ENCODE measurements around the gene CFHR5.
"Not testable (repeated sequence)": the region's sequence is repeated elsewhere in the genome, so short reads cannot be mapped to it uniquely, and the experiment has no call there.

The CFHR5 gene

DNA sequence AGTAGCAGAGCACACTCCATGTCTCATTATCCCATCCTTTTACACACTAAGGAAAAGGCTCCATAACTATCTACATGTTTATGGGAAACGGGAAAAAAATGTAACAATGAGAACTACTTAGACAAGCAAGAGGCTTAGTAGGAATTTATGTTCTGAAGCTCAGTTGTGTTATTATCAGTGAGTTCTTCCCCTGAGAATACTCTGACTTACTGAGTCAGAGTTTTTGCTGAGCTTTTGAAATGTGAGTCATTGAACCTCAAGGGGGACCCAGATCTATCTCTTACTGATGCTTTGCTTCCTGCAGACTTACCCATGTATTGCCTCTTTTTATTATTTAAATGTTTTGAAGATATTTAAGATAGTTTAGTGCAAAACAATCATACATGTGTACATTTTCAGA lies 20.1 kb downstream of the CFHR5 start:
- H3K36me3 Mint-ChIP-seq, result no peaks in the 10 kb centered on the region
- no peak overlapping the region for H3K4me3 Mint-ChIP-seq
- H3K9me3 Mint-ChIP-seq (ENCODE audit: low read depth), result no peaks in the 10 kb centered on the region
- no peak overlapping the region for H3K27ac Mint-ChIP-seq
- peaks cover 3% of the 10 kb centered on the region for H3K27me3 Mint-ChIP-seq
- H3K4me1 Mint-ChIP-seq (ENCODE audit: low read depth), result no peaks in the 10 kb centered on the region

DNA sequence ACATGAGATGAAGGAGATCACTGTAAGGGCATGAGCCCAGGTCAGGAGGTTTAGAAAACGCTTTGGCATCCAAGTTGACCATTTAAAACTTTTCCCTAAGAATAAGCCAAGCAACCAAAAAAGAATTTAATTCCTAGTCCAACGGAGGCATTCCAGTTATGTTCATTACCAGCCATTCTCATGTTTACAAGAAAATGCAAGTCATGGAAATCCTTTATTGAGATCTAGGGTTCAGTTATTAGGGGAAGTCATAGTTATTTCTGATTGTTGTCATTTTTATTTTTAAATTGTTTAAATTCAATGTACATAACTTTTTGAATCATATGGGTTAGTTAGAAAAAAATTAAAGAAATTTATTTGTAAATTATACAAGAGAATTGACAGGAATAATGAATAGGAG lies 24.5 kb downstream of the CFHR5 start:
- Mint-ChIP-seq H3K36me3 (no peaks in the 10 kb centered on the region), H3K4me1 (ENCODE audit: low read depth) (no peaks in the 10 kb centered on the region), H3K27me3 (no peaks in the 10 kb centered on the region), H3K4me3 (no peak overlapping the region), H3K9me3 (ENCODE audit: low read depth) (no peaks in the 10 kb centered on the region), H3K27ac (no peak overlapping the region)

- Mint-ChIP-seq H3K36me3 (no peaks in the 10 kb centered on the region), H3K9me3 (ENCODE audit: low read depth) (no peaks in the 10 kb centered on the region), H3K27ac (no peak overlapping the region), H3K27me3 (no peaks in the 10 kb centered on the region), H3K4me1 (ENCODE audit: low read depth) (no peaks in the 10 kb centered on the region), H3K4me3 (no peak overlapping the region)
These were observed 25.8 kb downstream of the CFHR5 start for GRCh38 chr1:197003132-197003531.

DNA sequence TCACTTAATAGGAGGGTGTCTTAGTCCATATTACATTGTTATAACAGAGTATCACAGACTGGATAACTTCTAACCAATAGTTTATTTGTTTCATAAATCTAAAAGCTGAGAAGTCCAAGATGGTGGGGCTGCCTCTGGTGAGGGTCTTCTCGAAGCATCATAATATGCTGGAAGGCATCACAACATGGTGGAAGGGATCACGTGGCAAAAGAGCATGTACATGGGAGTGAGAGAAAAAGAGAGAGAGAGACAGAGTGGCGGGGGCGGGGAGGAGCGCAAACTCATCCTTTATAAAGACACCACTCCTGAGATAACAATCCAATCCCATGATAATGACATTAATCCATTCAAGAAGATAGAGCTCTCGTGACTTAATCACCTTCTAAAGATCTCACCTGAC lies 31.5 kb downstream of the CFHR5 start:
- no peak overlapping the region for H3K27ac Mint-ChIP-seq
- no peak overlapping the region for H3K4me3 Mint-ChIP-seq
- no peaks in the 10 kb centered on the region for H3K4me1 Mint-ChIP-seq (ENCODE audit: low read depth)
- peaks cover 4% of the 10 kb centered on the region for H3K9me3 Mint-ChIP-seq (ENCODE audit: low read depth)
- peaks cover 5% of the 10 kb centered on the region for H3K27me3 Mint-ChIP-seq
- peaks cover 4% of the 10 kb centered on the region for H3K36me3 Mint-ChIP-seq

DNA sequence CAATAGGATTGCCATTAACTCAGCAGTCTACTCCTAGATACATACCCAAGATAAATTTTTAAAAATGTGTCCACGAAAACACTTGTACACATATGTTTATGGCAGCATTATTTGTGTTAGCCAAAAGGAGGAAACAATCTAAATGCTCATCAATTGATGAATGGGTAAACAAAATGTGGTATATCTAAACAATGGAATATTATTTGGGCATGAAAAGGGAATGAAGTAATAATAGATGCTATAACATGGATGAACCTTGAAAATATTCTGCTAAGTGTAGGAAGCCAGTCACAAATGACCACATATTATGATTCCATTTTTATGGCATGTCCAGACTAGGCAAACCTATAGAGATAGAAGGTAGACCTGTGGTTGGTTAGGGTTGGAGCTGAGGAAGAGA lies 34.3 kb downstream of the CFHR5 start:
- H3K27me3 Mint-ChIP-seq, result peaks cover 5% of the 10 kb centered on the region
- peaks cover 4% of the 10 kb centered on the region for H3K36me3 Mint-ChIP-seq
- H3K4me3 Mint-ChIP-seq, result no peak overlapping the region
- H3K27ac Mint-ChIP-seq, result no peak overlapping the region
- no peaks in the 10 kb centered on the region for H3K4me1 Mint-ChIP-seq (ENCODE audit: low read depth)
- peaks cover 4% of the 10 kb centered on the region for H3K9me3 Mint-ChIP-seq (ENCODE audit: low read depth)

DNA sequence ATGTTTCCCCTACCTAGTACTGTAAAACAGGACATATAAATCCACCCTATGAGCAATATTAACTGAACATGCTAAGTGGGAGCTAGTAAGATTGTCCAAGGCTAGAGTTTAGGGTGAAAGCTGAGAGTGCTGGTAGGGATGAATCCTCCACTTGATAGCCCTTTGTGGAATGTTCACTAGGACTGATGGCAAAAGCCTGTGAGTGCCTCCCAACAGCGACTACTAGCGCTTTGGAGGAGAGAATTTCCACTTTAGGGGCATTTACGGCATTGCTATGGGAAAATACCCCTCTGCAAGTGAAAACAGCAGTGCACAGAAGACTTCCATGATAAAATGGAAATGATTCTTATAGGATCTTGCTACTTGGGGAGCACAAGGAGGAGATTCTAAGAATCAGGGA lies 35.9 kb downstream of the CFHR5 start:
- Mint-ChIP-seq H3K9me3 (ENCODE audit: low read depth) (peaks cover 4% of the 10 kb centered on the region), H3K36me3 (peaks cover 4% of the 10 kb centered on the region), H3K27me3 (peaks cover 5% of the 10 kb centered on the region), H3K4me1 (ENCODE audit: low read depth) (no peaks in the 10 kb centered on the region), H3K27ac (no peak overlapping the region), H3K4me3 (no peak overlapping the region)

DNA sequence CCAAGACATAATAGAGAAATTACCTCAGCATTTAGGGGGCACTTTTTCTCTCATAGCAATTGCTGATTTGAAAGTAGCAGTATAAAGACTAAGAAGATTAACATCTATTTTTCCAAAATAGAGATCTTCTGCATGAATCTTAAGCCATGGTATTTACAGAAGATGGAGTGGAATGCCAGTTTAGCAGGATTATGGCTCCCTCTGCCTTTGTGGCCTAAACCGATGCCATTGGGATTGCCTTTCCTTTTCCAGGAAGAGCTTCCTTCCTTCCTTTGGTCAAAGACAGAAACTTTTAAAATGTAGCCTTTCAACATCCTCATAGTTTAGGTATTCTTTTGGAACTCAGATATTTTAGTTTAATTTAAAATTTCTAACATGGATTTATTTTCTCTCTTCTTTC lies 39.4 kb downstream of the CFHR5 start:
- Mint-ChIP-seq H3K27ac (no peak overlapping the region), H3K9me3 (ENCODE audit: low read depth) (peaks cover under 1% of the 10 kb centered on the region), H3K4me1 (ENCODE audit: low read depth) (no peaks in the 10 kb centered on the region), H3K4me3 (no peak overlapping the region), H3K36me3 (peaks cover under 1% of the 10 kb centered on the region), H3K27me3 (peaks cover 3% of the 10 kb centered on the region)

DNA sequence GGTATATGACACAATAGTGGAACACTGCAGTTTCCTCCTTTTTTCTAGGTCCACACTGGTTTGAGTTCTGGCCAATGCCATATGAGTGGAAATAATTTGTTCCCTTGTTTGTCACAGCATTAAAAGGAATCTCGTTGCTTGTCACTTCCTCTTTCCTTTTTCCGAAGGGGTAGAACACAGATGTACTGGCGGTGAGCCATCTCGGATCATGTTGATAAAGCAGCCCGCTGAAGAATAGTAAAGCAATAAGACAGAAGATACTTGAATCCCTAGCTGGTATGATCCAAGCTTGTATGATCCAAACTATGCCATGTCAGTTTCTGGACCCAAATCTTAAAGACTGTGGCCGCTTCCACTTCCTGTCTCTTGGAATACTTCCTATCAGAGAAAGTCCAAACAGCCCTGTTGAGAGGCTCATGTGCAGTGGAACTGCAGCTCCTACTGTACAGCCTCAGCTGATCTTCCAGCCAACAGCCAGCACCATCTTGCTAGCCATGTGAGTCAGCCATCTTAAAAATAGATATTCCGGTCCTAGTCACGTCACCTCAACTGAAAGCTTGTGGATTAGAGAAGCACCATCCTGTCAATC lies 40.3 kb downstream of the CFHR5 start:
- Mint-ChIP-seq H3K4me1 (ENCODE audit: low read depth) (no peaks in the 10 kb centered on the region), H3K4me3 (no peak overlapping the region), H3K27ac (no peak overlapping the region), H3K27me3 (peaks cover 2% of the 10 kb centered on the region), H3K9me3 (ENCODE audit: low read depth) (no peaks in the 10 kb centered on the region), H3K36me3 (no peaks in the 10 kb centered on the region)

- Mint-ChIP-seq H3K36me3 (no peaks in the 10 kb centered on the region), H3K27me3 (peaks cover 2% of the 10 kb centered on the region), H3K27ac (no peak overlapping the region), H3K9me3 (ENCODE audit: low read depth) (no peaks in the 10 kb centered on the region), H3K4me3 (no peak overlapping the region), H3K4me1 (ENCODE audit: low read depth) (no peaks in the 10 kb centered on the region)
These were observed 44.4 kb downstream of the CFHR5 start for GRCh38 chr1:197021716-197022115.

DNA sequence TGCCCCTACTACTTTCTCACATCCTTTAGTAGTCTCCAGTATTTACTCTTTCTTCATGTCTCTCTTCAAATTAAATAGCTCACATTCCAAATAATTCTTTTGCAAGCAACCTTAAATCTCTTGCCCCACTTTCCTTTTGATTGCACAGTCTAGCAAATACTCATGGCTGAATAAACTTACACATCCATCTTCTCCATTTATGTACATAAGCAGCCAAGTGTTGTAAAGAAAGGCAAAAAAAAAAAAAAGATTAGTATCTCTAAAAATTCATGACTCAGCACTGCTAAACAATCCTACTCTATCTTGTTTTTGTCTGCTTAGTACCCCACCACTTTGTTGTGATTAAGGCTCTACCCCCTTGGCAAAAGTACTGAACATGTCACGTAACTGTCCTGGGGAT lies 47.1 kb downstream of the CFHR5 start:
- Mint-ChIP-seq H3K27ac (no peak overlapping the region), H3K4me3 (no peak overlapping the region), H3K4me1 (ENCODE audit: low read depth) (no peaks in the 10 kb centered on the region)

DNA sequence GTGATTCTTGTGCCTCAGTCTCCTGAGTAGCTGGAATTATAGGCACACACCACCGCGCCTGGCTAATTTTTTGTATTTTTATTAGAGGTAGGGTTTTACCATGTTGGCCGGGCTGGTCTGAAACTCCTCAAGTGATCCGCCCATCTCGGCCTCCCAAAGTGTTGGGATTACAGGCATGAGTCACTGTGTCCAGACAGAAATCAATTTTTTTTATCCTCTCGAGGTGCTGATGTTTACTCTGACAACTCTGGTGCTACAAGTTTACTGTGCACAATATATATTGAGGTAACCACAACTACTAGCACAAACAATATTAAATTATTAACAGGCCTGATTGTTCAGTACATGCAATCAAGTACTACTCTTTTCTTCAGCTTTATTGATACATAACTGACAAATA lies 50.0 kb downstream of the CFHR5 start:
- no peaks in the 10 kb centered on the region for H3K9me3 Mint-ChIP-seq (ENCODE audit: low read depth)
- no peak overlapping the region for H3K27ac Mint-ChIP-seq
- H3K36me3 Mint-ChIP-seq, result no peaks in the 10 kb centered on the region
- no peak overlapping the region for H3K4me3 Mint-ChIP-seq
- no peaks in the 10 kb centered on the region for H3K27me3 Mint-ChIP-seq
- no peaks in the 10 kb centered on the region for H3K4me1 Mint-ChIP-seq (ENCODE audit: low read depth)

More for the DNA sequence above, 47.1 kb downstream of the CFHR5 start:
- Mint-ChIP-seq H3K36me3 (no peaks in the 10 kb centered on the region), H3K9me3 (ENCODE audit: low read depth) (no peaks in the 10 kb centered on the region), H3K27me3 (no peaks in the 10 kb centered on the region)

- no peaks in the 10 kb centered on the region for H3K9me3 Mint-ChIP-seq (ENCODE audit: low read depth)
- H3K4me1 Mint-ChIP-seq (ENCODE audit: low read depth), result no peaks in the 10 kb centered on the region
- H3K4me3 Mint-ChIP-seq, result no peak overlapping the region
- H3K36me3 Mint-ChIP-seq, result no peaks in the 10 kb centered on the region
- no peak overlapping the region for H3K27ac Mint-ChIP-seq
- peaks cover 2% of the 10 kb centered on the region for H3K27me3 Mint-ChIP-seq
These were observed 52.4 kb downstream of the CFHR5 start for GRCh38 chr1:197029749-197030148.

DNA sequence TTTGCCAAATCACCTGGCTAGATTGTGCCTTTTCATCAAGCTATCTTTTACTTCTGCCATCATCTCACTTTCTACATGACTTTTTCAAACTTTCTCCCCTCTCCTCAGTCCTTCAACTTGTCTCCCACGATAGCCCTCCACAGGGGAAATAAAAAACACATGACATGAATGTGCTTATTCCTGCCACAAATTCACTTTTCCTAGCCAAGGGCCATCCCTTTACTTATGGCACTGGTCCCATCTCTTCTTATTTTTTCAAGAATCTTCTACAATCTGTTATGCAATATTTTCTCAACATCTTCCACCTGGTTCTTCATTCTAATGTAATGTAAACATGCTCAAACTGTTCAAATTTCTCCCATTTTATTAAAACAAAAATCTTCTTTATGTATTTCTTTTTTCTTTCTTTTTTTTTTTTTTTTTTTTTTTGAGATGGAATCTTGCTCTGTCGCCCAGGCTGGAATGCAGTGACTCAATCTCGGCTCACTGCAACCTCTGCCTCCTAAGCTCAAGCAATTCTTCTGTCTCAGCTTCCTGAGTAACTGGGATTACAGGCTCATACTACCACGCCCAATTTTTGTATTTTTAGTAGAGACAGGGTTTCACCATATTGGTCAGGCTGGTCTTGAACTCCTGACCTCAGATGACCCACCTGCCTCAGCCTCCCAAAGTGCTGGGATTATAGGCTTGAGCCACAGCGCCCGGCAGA lies 57.4 kb downstream of the CFHR5 start:
- H3K27me3 Mint-ChIP-seq, result peaks cover 15% of the 10 kb centered on the region
- not testable (repeated sequence) for H3K36me3 Mint-ChIP-seq; H3K9me3 Mint-ChIP-seq (ENCODE audit: low read depth); H3K4me1 Mint-ChIP-seq (ENCODE audit: low read depth); H3K4me3 Mint-ChIP-seq; H3K27ac Mint-ChIP-seq

GRCh38 chr1:197036861-197037260 lies 59.5 kb downstream of the CFHR5 start:
- no peaks in the 10 kb centered on the region for H3K4me1 Mint-ChIP-seq (ENCODE audit: low read depth)
- H3K27ac Mint-ChIP-seq, result no peak overlapping the region
- H3K27me3 Mint-ChIP-seq, result peaks cover 17% of the 10 kb centered on the region
- no peak overlapping the region for H3K4me3 Mint-ChIP-seq
- H3K36me3 Mint-ChIP-seq, result no peaks in the 10 kb centered on the region
- H3K9me3 Mint-ChIP-seq (ENCODE audit: low read depth), result no peaks in the 10 kb centered on the region

DNA sequence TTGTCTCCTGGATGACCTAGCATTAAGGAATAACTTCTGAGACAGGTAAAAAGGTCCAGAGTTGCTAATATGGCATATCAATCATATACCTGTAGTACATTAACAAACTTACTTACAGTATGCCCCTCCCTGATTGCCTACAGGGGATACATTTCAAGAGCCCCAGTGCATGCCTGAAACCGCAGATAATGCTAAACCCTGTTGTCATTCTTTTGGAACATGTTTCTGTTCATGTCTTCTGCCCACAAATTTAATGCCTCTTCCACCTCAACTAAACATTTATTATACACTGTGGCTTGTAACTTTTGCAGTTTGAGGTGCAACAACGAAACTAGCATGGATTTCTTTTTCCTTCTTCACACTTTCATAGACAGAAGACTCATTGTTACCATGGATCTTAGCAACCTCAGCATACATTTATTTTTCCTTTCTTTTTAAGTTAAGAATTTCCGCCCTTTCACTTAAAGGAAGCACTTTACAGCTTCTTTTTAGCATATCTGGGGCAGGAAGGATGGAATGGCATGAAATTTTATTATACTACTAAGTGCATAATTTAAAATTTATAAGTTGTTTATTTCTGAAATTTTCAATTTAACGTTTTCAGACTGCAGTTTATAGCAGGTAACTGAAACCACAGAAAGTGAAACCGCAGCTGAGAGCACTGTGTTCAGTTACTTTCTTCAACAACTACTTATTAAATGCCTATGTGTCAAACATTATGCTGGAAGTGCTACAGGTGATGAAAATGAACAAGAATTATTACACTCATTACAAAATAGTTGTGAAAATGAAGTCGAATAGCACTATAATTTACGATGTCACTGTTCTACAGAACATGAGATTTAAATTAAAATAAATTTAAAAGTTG lies 64.4 kb downstream of the CFHR5 start:
- H3K4me3 Mint-ChIP-seq, result no peak overlapping the region
- no peaks in the 10 kb centered on the region for H3K9me3 Mint-ChIP-seq (ENCODE audit: low read depth)
- H3K27me3 Mint-ChIP-seq, result peaks cover 8% of the 10 kb centered on the region
- no peak overlapping the region for H3K27ac Mint-ChIP-seq
- no peaks in the 10 kb centered on the region for H3K36me3 Mint-ChIP-seq
- H3K4me1 Mint-ChIP-seq (ENCODE audit: low read depth), result no peaks in the 10 kb centered on the region
